Epithelial cell of proximal tubule (primary cell): ENCODE measurements around the gene MAGI2. TPM values are rescaled to one million over a fixed set of nuclear protein-coding genes. Genes with fewer than 3 reads are reported as not detected.

Experiments used
- DNase-seq: peaks from one replicate; pipeline ENCODE4 v3.0.0-alpha.2; 2011; ENCODE audit warnings: low read depth
- H3K4me3 ChIP-seq: 2 replicates; pipeline ENCODE4 v1.5.1; 2011; ENCODE audit warnings: low read depth, mild to moderate bottlenecking, low read length
- total RNA-seq: library from RNA; depleted of rRNA; stranded (reverse); fragments of >200 nt; gene quantifications from 2 replicates; pipeline ENCODE4 v1.2.3, GENCODE V29; 2015
- TF ChIP-seq, protein P1 (sequence below): conservative IDR thresholded peaks from 2 replicates; pipeline ENCODE4 v1.5.1; 2012; ENCODE audit warnings: low read depth, mild to moderate bottlenecking, low read length

Gene MAGI2
- total RNA-seq, 1 donor from 2014 or later, result 0.92 TPM

DNA sequence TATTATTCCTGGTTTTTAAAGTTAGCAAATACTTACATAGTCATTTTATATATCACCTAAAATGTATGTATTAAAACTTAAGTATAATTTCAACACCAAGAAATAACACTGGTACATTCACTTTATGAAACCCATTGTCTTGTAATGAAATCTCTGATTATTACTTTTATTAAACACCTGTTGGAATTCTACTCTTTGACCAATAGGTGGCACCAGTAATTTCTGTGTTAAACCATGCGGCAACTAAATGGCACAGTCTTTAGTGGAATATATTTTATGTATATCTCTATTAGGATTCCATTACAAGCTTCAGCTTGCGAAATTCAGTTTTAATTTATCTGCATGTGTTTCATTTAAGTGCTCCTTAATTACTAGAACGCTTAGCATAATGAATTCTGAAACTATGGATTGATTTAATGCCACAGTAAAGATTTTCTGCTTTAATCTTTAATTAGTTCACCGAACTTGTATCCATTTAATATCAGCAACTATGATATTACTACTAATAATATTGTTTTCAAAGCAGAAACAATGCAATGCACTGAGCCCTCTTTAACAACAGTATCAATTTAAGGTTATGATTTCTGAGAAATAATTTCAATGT is 181.3 kb downstream of the MAGI2 start:
- H3K4me3 ChIP-seq, result no peak overlapping the region
- TF ChIP-seq, protein P1, sequence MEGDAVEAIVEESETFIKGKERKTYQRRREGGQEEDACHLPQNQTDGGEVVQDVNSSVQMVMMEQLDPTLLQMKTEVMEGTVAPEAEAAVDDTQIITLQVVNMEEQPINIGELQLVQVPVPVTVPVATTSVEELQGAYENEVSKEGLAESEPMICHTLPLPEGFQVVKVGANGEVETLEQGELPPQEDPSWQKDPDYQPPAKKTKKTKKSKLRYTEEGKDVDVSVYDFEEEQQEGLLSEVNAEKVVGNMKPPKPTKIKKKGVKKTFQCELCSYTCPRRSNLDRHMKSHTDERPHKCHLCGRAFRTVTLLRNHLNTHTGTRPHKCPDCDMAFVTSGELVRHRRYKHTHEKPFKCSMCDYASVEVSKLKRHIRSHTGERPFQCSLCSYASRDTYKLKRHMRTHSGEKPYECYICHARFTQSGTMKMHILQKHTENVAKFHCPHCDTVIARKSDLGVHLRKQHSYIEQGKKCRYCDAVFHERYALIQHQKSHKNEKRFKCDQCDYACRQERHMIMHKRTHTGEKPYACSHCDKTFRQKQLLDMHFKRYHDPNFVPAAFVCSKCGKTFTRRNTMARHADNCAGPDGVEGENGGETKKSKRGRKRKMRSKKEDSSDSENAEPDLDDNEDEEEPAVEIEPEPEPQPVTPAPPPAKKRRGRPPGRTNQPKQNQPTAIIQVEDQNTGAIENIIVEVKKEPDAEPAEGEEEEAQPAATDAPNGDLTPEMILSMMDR, result peak; percentile 64
- DNase-seq, result no peak

DNA sequence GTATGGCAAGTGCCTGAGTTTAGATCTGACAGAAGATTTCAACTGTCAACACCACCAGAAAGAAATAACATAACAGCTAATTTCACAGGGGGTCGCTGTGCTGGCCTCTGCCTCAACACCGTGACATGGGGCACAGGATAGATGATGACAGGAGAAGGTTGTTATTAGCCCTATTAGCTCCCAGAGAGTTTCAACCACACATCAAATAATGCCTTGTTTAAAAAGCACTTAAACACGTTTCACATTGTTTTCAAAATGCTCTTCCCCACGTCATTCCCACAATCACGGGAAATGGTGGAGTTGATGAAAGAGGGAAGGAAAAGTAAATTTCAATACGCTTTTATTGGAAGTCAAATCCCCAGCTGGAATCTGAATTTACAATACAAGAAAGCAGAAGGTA is 184.7 kb downstream of the MAGI2 start:
- TF ChIP-seq, protein P1, result no peak
- no peak overlapping the region for H3K4me3 ChIP-seq
- DNase-seq, result no peak

DNA sequence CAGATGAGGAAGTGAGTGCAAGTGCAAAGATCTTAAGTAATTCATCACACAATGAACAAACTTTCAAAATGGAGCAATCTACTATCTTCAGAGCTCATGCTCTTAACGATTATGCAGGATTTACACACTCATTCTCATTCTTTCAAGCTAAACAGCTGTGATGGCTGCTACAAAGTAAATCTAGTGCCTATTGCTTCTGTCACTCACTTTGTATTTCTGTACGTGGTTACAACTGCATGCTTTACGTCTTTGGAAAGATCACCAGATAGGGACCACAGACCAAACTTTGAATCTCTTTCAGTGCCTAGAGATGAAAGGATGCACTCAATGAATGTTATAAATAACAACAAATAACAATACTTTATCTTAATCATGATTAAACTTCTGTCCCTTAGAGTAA is 194.6 kb downstream of the MAGI2 start:
- no peak overlapping the region for H3K4me3 ChIP-seq
- TF ChIP-seq, protein P1, result no peak
- no peak for DNase-seq

DNA sequence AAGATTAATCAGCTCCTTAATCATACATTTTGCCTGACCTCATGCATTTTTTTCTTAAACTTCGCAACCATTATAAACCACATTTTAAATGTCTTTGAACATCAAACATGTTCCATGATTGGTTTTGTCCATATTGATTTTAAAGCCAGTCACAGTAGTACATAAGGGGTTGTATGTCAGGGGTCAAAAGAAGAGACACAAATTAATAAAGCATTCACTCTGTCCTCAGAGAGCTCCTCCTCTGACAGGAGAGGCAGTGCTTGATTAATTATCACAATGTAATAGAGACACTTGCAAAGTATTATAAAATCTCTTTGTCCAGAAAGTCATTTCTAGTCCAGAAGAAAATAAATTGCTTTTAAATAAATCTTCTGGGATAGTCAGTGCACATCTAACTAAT is 195.5 kb downstream of the MAGI2 start:
- DNase-seq, result no peak
- TF ChIP-seq, protein P1, result no peak
- no peak overlapping the region for H3K4me3 ChIP-seq

DNA sequence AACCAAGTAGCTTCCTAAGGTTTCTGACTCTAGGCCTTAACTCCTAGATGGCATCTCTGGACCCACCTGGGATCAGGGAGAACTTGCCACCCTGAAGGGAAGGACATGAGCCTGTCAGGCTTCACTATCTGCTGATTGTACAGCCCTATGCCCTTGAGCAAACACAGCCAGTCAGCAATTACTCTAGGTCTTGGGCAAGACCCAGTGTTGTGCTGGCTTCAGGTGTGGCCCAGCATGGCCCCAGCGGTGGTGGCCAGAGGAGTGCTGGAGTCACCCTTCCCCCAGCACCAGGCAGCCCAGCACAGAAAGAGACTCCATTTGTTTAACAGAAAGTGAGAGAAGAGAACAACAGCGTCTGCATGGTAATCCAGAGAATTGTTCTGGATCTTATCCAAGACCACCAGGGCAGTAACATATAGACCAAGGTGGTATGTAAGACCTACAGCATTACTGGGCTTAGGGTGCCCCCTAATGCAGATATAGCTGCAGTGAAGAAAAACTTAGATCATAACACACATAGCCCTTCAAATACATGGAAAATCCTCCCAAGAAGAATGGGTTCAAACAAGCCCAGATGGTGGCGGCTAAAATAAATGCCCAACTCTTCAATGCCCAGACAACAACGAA is 207.7 kb downstream of the MAGI2 start:
- TF ChIP-seq, protein P1, result no peak
- no peak for DNase-seq

DNA sequence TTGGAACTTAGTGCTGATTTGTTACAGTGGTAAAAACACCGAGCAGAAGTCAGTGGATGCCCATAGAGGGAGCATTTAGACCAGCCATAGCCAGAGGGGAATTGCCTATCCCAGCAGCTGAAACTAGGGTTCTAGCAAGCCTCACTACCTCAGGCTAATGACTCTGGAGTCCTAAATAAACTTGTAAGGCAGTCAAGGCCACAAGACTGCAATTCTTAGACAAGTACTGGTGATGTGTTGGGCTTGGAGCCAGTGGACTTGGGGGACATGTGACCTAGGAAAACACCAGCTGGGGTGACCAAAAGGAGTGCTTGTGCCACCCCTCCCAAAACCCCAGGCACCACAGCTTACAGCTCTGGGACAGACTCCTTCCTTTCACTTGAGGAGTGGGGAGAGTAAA is 209.0 kb downstream of the MAGI2 start:
- DNase-seq, result no peak
- TF ChIP-seq, protein P1, result no peak
- H3K4me3 ChIP-seq, result no peak overlapping the region

More for the DNA sequence above, 207.7 kb downstream of the MAGI2 start:
- no peak overlapping the region for H3K4me3 ChIP-seq
